ENCODE results near the gene SLC39A7. TPM values are rescaled to one million over a fixed set of nuclear protein-coding genes. Genes with fewer than 3 reads are reported as not detected.

Gene SLC39A7
- total and polyA plus RNA-seq, 2 of the 13 experiments (the other 11 are each of a cell fraction or from before 2014, with no cell fraction given), result 142 to 229 TPM

- TF ChIP-seq, protein P1, sequence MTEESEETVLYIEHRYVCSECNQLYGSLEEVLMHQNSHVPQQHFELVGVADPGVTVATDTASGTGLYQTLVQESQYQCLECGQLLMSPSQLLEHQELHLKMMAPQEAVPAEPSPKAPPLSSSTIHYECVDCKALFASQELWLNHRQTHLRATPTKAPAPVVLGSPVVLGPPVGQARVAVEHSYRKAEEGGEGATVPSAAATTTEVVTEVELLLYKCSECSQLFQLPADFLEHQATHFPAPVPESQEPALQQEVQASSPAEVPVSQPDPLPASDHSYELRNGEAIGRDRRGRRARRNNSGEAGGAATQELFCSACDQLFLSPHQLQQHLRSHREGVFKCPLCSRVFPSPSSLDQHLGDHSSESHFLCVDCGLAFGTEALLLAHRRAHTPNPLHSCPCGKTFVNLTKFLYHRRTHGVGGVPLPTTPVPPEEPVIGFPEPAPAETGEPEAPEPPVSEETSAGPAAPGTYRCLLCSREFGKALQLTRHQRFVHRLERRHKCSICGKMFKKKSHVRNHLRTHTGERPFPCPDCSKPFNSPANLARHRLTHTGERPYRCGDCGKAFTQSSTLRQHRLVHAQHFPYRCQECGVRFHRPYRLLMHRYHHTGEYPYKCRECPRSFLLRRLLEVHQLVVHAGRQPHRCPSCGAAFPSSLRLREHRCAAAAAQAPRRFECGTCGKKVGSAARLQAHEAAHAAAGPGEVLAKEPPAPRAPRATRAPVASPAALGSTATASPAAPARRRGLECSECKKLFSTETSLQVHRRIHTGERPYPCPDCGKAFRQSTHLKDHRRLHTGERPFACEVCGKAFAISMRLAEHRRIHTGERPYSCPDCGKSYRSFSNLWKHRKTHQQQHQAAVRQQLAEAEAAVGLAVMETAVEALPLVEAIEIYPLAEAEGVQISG (CRISPR knock-in tag; IDR thresholded peaks at IDR 0.05), result peak; percentile 85
- TF ChIP-seq, protein P2, sequence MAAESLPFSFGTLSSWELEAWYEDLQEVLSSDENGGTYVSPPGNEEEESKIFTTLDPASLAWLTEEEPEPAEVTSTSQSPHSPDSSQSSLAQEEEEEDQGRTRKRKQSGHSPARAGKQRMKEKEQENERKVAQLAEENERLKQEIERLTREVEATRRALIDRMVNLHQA (CRISPR knock-in tag; IDR thresholded peaks at IDR 0.05), result no peak
- peak; percentile 68 for TF ChIP-seq MED8 (CRISPR knock-in tag; IDR thresholded peaks at IDR 0.05; ENCODE audit: insufficient replicate concordance)
- TF ChIP-seq ZKSCAN1 (IDR thresholded peaks at IDR 0.05; ENCODE audit: low read length), result no peak
- peak; percentile 76; the same call in 1 of the 2 replicates for TF ChIP-seq ZNF230 (CRISPR knock-in tag; IDR thresholded peaks at IDR 0.05)
- no peak for TF ChIP-seq RFXANK (CRISPR knock-in tag; IDR thresholded peaks at IDR 0.05)
- TF ChIP-seq, protein P3, sequence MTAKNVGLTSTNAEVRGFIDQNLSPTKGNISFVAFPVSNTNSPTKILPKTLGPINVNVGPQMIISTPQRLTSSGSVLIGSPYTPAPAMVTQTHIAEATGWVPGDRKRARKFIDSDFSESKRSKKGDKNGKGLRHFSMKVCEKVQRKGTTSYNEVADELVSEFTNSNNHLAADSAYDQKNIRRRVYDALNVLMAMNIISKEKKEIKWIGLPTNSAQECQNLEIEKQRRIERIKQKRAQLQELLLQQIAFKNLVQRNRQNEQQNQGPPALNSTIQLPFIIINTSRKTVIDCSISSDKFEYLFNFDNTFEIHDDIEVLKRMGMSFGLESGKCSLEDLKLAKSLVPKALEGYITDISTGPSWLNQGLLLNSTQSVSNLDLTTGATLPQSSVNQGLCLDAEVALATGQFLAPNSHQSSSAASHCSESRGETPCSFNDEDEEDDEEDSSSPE (CRISPR knock-in tag; IDR thresholded peaks at IDR 0.05), result 0 out of 2 replicates have a peak, but pooled peaks have one; percentile 31
- TF ChIP-seq FOXA1 (IDR thresholded peaks at IDR 0.05), result peak; percentile 66; the same call in 1 of the 2 replicates
- TF ChIP-seq FOXA1 (CRISPR knock-in tag; IDR thresholded peaks at IDR 0.05), result peak; percentile 91
- peak; percentile 81 for TF ChIP-seq GATAD1 (CRISPR knock-in tag; IDR thresholded peaks at IDR 0.05)
- peak; percentile 90 for TF ChIP-seq SOX5 (CRISPR knock-in tag; IDR thresholded peaks at IDR 0.05; ENCODE audit: borderline replicate concordance)
- TF ChIP-seq ZC3H4 (CRISPR knock-in tag; IDR thresholded peaks at IDR 0.05; ENCODE audit: borderline replicate concordance), result no peak; the same call in 1 of the 2 replicates
- TF ChIP-seq SMAD1 (CRISPR knock-in tag; IDR thresholded peaks at IDR 0.05; ENCODE audit: borderline replicate concordance, low read depth), result peak; percentile 43; the same call in 1 of the 2 replicates
- TF ChIP-seq UBTF (CRISPR knock-in tag; IDR thresholded peaks at IDR 0.05), result peak; percentile 58
- 0 out of 2 replicates have a peak, but pooled peaks have one; percentile 35 for TF ChIP-seq ZMYM2 (CRISPR knock-in tag; IDR thresholded peaks at IDR 0.05)
- peak; percentile 77; the same call in 1 of the 2 replicates for TF ChIP-seq ZNF362 (CRISPR knock-in tag; IDR thresholded peaks at IDR 0.05; ENCODE audit: borderline replicate concordance)
- TF ChIP-seq ZNF644 (CRISPR knock-in tag; IDR thresholded peaks at IDR 0.05; ENCODE audit: low read depth), result peak; percentile 79
- TF ChIP-seq ZNF350 (CRISPR knock-in tag; IDR thresholded peaks at IDR 0.05; ENCODE audit: borderline replicate concordance, low read depth), result peak; percentile 89
- TF ChIP-seq, protein P4, sequence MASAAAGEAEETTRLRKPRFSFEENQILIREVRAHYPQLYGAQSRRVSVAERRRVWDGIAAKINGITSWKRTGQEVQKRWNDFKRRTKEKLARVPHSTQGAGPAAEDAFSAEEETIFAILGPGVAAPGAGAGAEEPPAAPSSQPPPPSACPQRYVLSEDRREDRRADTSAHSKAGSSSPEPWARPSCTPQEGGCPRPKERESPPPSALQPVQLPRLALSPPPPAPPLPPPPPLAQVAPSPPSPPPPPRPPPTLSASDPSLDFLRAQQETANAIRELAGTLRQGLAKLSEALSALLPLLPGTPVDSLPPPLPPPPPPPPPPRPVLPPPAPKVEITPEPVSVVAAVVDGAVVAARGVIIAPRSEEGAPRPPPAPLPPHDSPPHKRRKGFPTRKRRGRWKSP (CRISPR knock-in tag; IDR thresholded peaks at IDR 0.05), result peak; percentile 87; the same call in 1 of the 2 replicates
- TF ChIP-seq ZNF30 (CRISPR knock-in tag; IDR thresholded peaks at IDR 0.05), result no peak
- peak; percentile 56; the same call in 1 of the 2 replicates for TF ChIP-seq SSRP1 (CRISPR knock-in tag; IDR thresholded peaks at IDR 0.05)
Measured at GRCh38 chr6:33198159-33198852, 2.4 kb upstream of the SLC39A7 start (continued).
